KMS-11 (cell line): Measurements from ENCODE around the gene GNA12.

Experiments
- H2AFZ ChIP-seq: fragments of 200-600 bp; sonication (generic); 2 replicates; pipeline ENCODE4 v1.6.1; 2016; ENCODE audit warnings: antibody characterized with exemption, mixed run types, low read depth
- H3K27ac ChIP-seq: fragments of 200-600 bp; sonication (generic); 2 replicates; pipeline ENCODE4 v1.6.1; 2016; ENCODE audit warnings: mild to moderate bottlenecking, mixed run types
- H3K27me3 ChIP-seq: fragments of 200-600 bp; sonication (generic); 2 replicates; pipeline ENCODE4 v1.6.1; 2017; ENCODE audit warnings: mild to moderate bottlenecking, low read depth, mixed run types, moderate library complexity; ENCODE audit not compliant: insufficient read depth
- H3K36me3 ChIP-seq: fragments of 200-600 bp; sonication (generic); 2 replicates; pipeline ENCODE4 v1.6.1; 2017; ENCODE audit warnings: mild to moderate bottlenecking, mixed run types; ENCODE audit not compliant: insufficient read depth
- H3K4me1 ChIP-seq: fragments of 200-600 bp; sonication (generic); 2 replicates; pipeline ENCODE4 v1.6.1; 2016; ENCODE audit warnings: mild to moderate bottlenecking, low read depth, mixed run types; ENCODE audit not compliant: poor library complexity, severe bottlenecking
- H3K4me2 ChIP-seq: fragments of 200-600 bp; sonication (generic); 2 replicates; pipeline ENCODE4 v1.7.0; 2016; ENCODE audit warnings: mild to moderate bottlenecking, mixed run types
- H3K4me3 ChIP-seq: fragments of 200-600 bp; sonication (generic); IDR thresholded peaks from 2 replicates; pipeline ENCODE4 v1.6.1; 2017; ENCODE audit warnings: low read depth, low read length, mixed read lengths; ENCODE audit not compliant: insufficient read depth
- H3K79me2 ChIP-seq: fragments of 200-600 bp; sonication (generic); 2 replicates; pipeline ENCODE4 v1.6.1; 2016; ENCODE audit warnings: low read depth, mixed run types; ENCODE audit not compliant: insufficient read depth
- H3K9ac ChIP-seq: fragments of 200-600 bp; sonication (generic); 2 replicates; pipeline ENCODE4 v1.6.1; 2016; ENCODE audit warnings: mild to moderate bottlenecking, mixed run types
- H4K20me1 ChIP-seq: fragments of 200-600 bp; sonication (generic); 2 replicates; pipeline ENCODE4 v1.6.1; 2016; ENCODE audit warnings: mild to moderate bottlenecking, mixed run types; ENCODE audit not compliant: insufficient read depth
- TF ChIP-seq, protein P1 (sequence below): fragments of 200-600 bp; sonication (generic); conservative IDR thresholded peaks from 2 replicates; pipeline ENCODE4 v1.6.1; 2017; ENCODE audit warnings: low read depth, mild to moderate bottlenecking, antibody characterized with exemption, low read length, moderate library complexity, mixed read lengths

GNA12 gene

DNA sequence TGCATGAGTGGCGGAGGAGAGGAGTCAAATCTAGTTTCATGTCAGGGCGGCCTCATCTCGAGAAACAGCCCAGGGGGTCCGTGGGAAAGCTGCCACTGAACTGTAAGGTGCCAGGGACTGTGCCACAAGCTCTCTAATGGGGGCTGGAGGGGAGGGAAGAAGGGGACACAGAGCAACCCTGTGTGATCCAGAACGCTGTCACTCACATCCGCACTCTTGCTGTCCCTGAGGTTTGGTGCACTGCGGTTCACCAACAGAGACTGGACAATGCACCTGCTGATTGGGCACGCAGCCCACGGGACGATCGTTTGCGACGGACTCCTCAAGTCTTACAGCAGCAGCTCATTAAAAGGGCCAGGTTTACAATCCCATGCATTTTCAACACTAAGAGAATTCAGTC is 108.4 kb downstream of the GNA12 start:
- no peaks in the 10 kb centered on the region for H3K4me1 ChIP-seq
- H3K4me3 ChIP-seq: no peak overlapping the region
- TF ChIP-seq, protein P1, sequence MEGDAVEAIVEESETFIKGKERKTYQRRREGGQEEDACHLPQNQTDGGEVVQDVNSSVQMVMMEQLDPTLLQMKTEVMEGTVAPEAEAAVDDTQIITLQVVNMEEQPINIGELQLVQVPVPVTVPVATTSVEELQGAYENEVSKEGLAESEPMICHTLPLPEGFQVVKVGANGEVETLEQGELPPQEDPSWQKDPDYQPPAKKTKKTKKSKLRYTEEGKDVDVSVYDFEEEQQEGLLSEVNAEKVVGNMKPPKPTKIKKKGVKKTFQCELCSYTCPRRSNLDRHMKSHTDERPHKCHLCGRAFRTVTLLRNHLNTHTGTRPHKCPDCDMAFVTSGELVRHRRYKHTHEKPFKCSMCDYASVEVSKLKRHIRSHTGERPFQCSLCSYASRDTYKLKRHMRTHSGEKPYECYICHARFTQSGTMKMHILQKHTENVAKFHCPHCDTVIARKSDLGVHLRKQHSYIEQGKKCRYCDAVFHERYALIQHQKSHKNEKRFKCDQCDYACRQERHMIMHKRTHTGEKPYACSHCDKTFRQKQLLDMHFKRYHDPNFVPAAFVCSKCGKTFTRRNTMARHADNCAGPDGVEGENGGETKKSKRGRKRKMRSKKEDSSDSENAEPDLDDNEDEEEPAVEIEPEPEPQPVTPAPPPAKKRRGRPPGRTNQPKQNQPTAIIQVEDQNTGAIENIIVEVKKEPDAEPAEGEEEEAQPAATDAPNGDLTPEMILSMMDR: no peak
- H3K79me2 ChIP-seq: 0 out of 2 replicates have a peak, but pooled peaks cover 4% of the 10 kb centered on the region
- H3K9ac ChIP-seq: no peak overlapping the region
- no peaks in the 10 kb centered on the region for H4K20me1 ChIP-seq
- H3K27me3 ChIP-seq: no peaks in the 10 kb centered on the region
- no peak overlapping the region for H2AFZ ChIP-seq
- no peak overlapping the region for H3K27ac ChIP-seq
- no peak overlapping the region for H3K4me2 ChIP-seq
- H3K36me3 ChIP-seq: no peaks in the 10 kb centered on the region

DNA sequence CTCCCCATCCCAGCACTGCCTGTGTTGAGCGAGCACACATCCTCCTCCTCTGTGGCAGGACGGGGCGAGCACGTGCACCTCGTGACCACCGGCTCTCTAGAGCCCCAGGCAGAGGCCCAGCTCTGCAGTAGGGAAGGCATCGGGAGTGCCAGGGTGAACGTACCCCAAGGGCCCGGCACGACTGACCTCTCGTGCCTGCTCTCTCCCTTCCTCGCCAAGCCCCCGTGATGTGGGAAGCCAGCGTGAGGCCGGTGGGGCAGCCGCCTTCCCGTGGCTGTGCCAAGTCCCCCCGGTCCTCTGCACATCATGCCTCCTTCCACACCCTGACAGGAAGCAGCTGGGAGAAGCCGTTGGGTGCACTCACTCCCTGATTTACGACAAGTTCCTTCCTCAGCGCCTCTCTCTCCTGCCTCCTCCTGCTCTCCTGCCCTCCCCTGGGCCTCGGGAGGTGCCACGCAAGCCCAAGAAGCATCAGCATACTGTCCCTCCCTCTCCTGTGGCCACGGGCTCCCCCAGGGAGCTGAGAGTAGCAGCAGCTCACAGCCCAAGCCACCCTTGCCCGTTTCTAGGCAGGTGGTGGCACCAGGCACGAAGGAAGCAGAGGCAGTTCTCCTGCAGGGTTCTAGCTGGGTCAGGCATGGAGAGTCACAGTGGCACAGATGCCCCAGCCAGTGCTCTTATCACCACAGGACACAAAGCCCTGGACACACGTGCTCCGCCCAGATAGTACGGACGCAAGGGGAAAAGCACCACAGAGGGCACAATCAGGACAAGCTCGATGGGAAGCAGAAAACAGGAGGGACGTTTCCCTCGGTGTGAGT is 109.1 kb downstream of the GNA12 start:
- Histone ChIP-seq H3K27ac (no peak overlapping the region), H3K4me3 (no peak overlapping the region), H3K36me3 (no peaks in the 10 kb centered on the region), H3K27me3 (no peaks in the 10 kb centered on the region), H3K79me2 (0 out of 2 replicates have a peak, but pooled peaks cover 1% of the 10 kb centered on the region), H2AFZ (no peak overlapping the region), H4K20me1 (no peaks in the 10 kb centered on the region), H3K9ac (no peak overlapping the region), H3K4me1 (no peaks in the 10 kb centered on the region), H3K4me2 (no peak overlapping the region)
- TF ChIP-seq, protein P1: no peak

- no peak overlapping the region for H3K4me2 ChIP-seq
- no peak overlapping the region for H3K27ac ChIP-seq
- no peaks in the 10 kb centered on the region for H3K79me2 ChIP-seq
- no peak overlapping the region for H2AFZ ChIP-seq
- TF ChIP-seq, protein P1: no peak
- no peaks in the 10 kb centered on the region for H4K20me1 ChIP-seq
- no peak overlapping the region for H3K9ac ChIP-seq
- no peak overlapping the region for H3K4me3 ChIP-seq
- no peaks in the 10 kb centered on the region for H3K4me1 ChIP-seq
- no peaks in the 10 kb centered on the region for H3K36me3 ChIP-seq
- no peaks in the 10 kb centered on the region for H3K27me3 ChIP-seq
Measured at GRCh38 chr7:2734084-2734686, 109.9 kb downstream of the GNA12 start.

DNA sequence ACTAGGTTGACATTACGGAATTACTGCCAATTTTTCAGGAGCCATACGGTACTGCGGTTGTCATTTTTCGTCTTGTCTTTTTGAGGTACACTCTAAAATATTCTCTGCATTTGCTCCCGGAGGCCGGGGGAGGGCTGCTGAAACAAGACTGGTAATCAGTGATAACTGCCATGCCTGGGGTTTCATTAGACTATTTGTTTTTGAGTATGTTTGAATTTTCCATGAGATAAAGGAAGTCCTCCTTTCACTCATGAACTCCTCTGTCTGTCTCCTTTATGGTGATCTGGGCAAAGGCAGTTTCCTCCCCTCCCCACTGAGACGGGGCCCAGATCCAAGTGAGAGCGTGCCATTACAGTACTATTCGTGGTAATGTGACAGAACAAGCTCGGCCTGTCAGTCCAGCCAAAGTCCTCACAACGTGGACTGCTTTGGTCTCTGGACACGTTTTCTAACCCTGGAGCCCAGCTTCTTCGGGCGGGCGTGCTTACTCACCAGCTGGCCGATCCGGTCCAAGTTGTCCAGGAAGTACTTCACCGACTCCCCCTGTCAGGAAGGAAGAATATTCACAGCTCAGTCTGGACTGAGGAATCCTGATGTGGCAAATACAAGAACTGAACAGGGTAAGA is 111.0 kb downstream of the GNA12 start:
- no peak overlapping the region for H2AFZ ChIP-seq
- H3K27me3 ChIP-seq: no peaks in the 10 kb centered on the region
- H3K4me3 ChIP-seq: no peak overlapping the region
- no peak overlapping the region for H3K27ac ChIP-seq
- H4K20me1 ChIP-seq: no peaks in the 10 kb centered on the region
- H3K9ac ChIP-seq: no peak overlapping the region
- TF ChIP-seq, protein P1: no peak
- H3K4me1 ChIP-seq: no peaks in the 10 kb centered on the region
- H3K79me2 ChIP-seq: no peaks in the 10 kb centered on the region
- no peaks in the 10 kb centered on the region for H3K36me3 ChIP-seq
- H3K4me2 ChIP-seq: no peak overlapping the region
